Mesothelial cell of epicardium (in vitro differentiated cells): ENCODE measurements around the gene ALG12. TPM values are rescaled to one million over a fixed set of nuclear protein-coding genes. Genes with fewer than 3 reads are reported as not detected.

Source experiments
- DNase-seq, 2 experiments: peaks; one replicate each; pipeline ENCODE4 v3.0.0; 2021; ENCODE audit warnings: low spot score in 2 of 2; ENCODE audit not compliant: unreplicated experiment in 2 of 2
- H3K27ac Mint-ChIP-seq: 2 replicates; pipeline ENCODE4 v1.8.0; 2021; ENCODE audit warnings: mixed read lengths
- H3K27me3 Mint-ChIP-seq: 2 replicates; pipeline ENCODE4 v1.8.0; 2021; ENCODE audit warnings: low read depth, mixed read lengths
- H3K36me3 Mint-ChIP-seq: 2 replicates; pipeline ENCODE4 v1.8.0; 2021; ENCODE audit warnings: mixed read lengths
- H3K4me1 Mint-ChIP-seq: 2 replicates; pipeline ENCODE4 v1.8.0; 2021; ENCODE audit warnings: mixed read lengths
- H3K4me3 Mint-ChIP-seq: 2 replicates; pipeline ENCODE4 v1.8.0; 2021; ENCODE audit warnings: mild to moderate bottlenecking, moderate library complexity, mixed read lengths
- H3K9me3 Mint-ChIP-seq: 2 replicates; pipeline ENCODE4 v1.8.0; 2021; ENCODE audit warnings: mixed read lengths
- total RNA-seq: library from RNA; stranded (reverse); gene quantifications from 3 replicates; pipeline ENCODE4 v1.2.1, GENCODE V29; 2021
- TF ChIP-seq, protein P1 (sequence below): fragments of 200-600 bp; sonication (generic); IDR thresholded peaks from one replicate; pipeline ENCODE4 v1.5.0; 2021; ENCODE audit warnings: antibody characterized with exemption; ENCODE audit not compliant: unreplicated experiment

The ALG12 gene
- total RNA-seq, 1 donor from 2014 or later: 26.4 TPM

DNA sequence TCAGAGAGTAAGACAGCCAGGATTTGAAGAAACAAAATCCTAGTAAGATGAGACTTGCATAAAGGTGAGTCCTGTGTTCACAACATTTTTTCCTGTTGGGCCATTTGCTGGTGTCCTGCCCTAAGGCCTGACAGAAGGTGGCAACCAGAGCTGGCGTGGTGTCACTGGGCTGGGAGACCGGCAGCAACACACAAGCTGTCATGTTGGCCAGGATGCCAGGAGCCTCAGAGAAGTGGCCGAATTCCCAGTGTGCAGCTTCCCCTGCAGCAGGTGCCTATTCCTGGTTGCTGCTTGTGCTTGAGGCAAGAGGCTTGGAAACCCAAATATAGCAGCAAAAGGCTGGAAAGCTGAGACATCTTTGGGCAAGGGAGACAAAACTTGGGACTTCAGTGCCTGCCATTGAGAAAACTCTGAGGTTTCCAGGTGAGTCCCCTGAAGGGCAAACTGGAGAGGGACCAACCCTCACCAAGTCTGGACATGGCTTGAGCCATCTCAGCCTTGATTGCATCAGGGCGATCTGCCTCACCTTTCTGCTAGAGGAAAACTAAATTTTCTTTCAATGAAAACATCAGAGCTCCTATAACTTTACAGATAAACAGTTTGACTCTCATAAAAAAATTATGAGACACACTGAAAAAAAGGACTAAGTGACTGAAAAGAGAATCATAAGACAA lies 25.9 kb downstream of the ALG12 start:
- Mint-ChIP-seq H3K27me3 (no peaks in the 10 kb centered on the region), H3K4me1 (no peaks in the 10 kb centered on the region), H3K9me3 (peaks cover 49% of the 10 kb centered on the region), H3K27ac (no peak overlapping the region), H3K36me3 (peaks cover 82% of the 10 kb centered on the region), H3K4me3 (no peak overlapping the region)
- TF ChIP-seq, protein P1, sequence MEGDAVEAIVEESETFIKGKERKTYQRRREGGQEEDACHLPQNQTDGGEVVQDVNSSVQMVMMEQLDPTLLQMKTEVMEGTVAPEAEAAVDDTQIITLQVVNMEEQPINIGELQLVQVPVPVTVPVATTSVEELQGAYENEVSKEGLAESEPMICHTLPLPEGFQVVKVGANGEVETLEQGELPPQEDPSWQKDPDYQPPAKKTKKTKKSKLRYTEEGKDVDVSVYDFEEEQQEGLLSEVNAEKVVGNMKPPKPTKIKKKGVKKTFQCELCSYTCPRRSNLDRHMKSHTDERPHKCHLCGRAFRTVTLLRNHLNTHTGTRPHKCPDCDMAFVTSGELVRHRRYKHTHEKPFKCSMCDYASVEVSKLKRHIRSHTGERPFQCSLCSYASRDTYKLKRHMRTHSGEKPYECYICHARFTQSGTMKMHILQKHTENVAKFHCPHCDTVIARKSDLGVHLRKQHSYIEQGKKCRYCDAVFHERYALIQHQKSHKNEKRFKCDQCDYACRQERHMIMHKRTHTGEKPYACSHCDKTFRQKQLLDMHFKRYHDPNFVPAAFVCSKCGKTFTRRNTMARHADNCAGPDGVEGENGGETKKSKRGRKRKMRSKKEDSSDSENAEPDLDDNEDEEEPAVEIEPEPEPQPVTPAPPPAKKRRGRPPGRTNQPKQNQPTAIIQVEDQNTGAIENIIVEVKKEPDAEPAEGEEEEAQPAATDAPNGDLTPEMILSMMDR: no peak
- DNase-seq: no peak

DNA sequence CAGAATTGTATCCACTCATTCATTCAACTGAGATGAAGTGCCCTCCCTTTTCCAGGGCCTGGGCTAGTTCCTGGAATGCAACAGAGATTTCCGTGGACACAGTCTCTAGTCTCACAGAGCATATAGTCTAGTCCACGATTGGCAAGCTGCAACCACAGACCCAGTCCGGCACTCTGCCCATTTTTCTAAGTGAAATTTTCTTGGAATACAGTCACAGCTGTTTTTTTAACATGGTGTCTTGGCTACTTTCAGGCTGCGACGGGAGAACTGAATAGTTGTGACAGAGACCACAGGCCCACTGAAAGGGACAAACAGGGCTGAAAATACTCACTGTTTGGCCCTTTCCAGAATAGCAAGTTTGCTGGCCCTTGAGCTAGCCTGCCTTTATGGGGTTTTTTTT lies 29.2 kb downstream of the ALG12 start:
- no peak for DNase-seq
- H3K4me3 Mint-ChIP-seq: no peak overlapping the region
- H3K27me3 Mint-ChIP-seq: no peaks in the 10 kb centered on the region
- TF ChIP-seq, protein P1: no peak
- H3K9me3 Mint-ChIP-seq: peaks cover 47% of the 10 kb centered on the region
- H3K4me1 Mint-ChIP-seq: no peaks in the 10 kb centered on the region
- peaks cover 93% of the 10 kb centered on the region for H3K36me3 Mint-ChIP-seq
- H3K27ac Mint-ChIP-seq: no peak overlapping the region

DNA sequence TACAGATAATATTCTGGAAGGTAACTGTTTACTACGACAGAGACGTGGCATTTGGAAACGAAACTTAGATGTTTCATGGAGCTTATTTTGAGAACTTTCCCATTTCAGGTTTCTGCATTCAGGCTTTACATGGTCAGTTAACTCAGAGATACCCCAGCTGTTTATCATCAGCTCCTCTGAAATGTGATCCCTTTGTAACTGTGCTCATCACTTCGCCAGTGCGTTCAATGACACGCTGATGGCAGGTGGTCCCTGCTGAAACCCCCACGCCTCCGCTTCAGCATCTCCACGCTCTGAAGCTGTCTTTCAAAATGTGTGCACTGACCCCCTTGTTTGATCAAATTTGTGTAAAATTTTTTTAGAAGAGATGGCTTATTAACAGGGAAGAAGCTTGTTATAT lies 30.5 kb downstream of the ALG12 start:
- Mint-ChIP-seq H3K27me3 (no peaks in the 10 kb centered on the region), H3K4me3 (no peak overlapping the region), H3K36me3 (peaks cover 95% of the 10 kb centered on the region), H3K4me1 (no peaks in the 10 kb centered on the region), H3K27ac (no peak overlapping the region), H3K9me3 (peaks cover 45% of the 10 kb centered on the region)
- DNase-seq: no peak
- TF ChIP-seq, protein P1: no peak

DNA sequence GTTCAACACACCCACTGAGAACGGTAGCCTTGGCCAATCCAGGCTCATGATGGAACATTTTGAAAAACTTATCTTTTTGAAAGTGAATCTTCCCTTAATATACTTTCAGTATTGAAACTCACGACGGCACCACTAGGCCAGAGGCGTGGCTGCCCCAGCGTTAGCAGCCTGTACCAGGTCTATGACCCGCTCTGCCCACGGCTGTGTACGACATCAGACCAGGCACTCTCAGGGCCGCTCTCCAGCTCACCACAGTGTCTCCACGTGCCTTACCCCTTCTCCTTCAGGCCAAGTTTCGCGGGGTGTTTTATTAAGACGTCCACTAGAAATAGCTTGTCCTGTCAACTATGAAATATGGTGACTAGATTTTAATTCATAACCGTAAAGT lies 31.2 kb downstream of the ALG12 start:
- TF ChIP-seq, protein P1: no peak
- DNase-seq: no peak
- Mint-ChIP-seq H3K36me3 (peaks cover 94% of the 10 kb centered on the region), H3K4me1 (no peaks in the 10 kb centered on the region), H3K27ac (no peak overlapping the region), H3K9me3 (peaks cover 48% of the 10 kb centered on the region), H3K4me3 (no peak overlapping the region), H3K27me3 (no peaks in the 10 kb centered on the region)

DNA sequence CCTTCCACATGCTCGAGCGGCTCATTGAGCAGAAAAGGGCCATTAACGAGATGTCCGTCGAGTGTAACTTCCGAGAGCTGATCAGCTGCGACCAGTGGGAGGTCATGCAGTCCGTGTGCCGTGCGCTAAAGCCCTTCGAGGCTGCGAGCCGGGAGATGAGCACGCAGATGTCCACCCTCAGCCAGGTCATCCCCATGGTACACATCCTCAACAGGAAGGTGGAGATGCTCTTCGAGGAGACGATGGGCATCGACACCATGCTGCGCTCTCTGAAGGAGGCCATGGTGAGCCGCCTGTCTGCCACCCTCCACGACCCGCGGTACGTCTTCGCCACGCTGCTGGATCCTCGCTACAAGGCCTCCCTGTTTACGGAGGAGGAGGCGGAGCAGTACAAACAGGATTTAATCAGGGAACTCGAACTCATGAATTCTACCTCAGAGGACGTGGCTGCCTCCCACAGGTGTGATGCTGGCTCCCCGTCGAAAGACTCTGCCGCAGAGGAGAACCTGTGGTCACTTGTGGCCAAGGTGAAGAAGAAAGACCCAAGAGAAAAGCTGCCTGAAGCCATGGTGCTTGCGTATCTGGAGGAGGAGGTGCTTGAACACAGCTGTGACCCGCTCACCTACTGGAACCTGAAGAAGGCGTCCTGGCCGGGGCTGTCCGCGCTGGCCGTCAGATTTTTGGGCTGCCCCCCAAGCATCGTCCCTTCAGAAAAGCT lies 31.7 kb downstream of the ALG12 start:
- DNase-seq: no peak
- Mint-ChIP-seq H3K36me3 (peaks cover 97% of the 10 kb centered on the region), H3K4me3 (no peak overlapping the region), H3K4me1 (no peaks in the 10 kb centered on the region), H3K9me3 (peaks cover 45% of the 10 kb centered on the region), H3K27ac (no peak overlapping the region), H3K27me3 (no peaks in the 10 kb centered on the region)
- TF ChIP-seq, protein P1: no peak
